HG03457 (cell line): Measurements from ENCODE around the gene CD151.

ENCODE experiments used
- ATAC-seq: cut with Tn5 transposase; IDR thresholded peaks from one replicate; pipeline ENCODE4 v1.9.1; 2021; ENCODE audit warnings: moderate number of reproducible peaks; ENCODE audit not compliant: unreplicated experiment

Gene CD151

GRCh38 chr11:827897-828192 is 4.9 kb upstream of the CD151 start, which contains the start of gene CRACR2B:
Gene CRACR2B (plus strand): TSS chr11:827919. CDS start chr11:828608, 689 bp downstream.
- ATAC-seq: no peak

DNA sequence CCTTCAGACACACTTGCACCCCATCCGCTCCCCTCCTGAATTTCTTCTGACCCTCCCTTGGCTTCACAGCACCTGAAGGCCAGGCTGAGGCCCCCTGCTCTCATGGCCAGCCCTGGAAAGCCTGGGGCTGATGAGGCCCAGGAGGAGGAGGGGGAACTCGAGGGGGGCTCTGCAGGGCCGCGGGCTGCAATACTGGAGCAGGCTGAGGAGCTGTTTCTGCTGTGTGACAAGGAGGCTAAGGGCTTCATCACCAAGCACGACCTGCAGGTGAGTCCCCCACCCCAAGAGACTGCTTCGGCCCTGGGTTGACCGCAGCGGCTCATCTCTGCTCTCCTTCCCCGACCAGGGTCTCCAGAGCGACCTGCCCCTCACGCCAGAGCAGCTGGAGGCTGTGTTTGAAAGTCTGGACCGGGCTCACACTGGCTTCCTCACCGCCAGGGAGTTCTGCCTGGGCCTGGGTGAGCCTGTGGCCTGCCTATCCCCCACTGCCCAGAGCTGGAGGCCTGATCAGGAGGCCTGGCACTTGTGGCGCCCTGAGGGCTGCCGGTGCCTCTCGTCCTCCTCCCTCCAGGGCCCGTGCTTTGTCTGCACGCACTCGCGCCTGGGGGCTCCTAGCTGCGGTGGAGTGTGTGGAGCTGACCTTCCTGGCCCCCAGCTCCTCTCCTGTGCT is 4.1 kb upstream of the CD151 start:
- ATAC-seq: no peak

GRCh38 chr11:829176-829846 is 3.4 kb upstream of the CD151 start:
- ATAC-seq: no peak

DNA sequence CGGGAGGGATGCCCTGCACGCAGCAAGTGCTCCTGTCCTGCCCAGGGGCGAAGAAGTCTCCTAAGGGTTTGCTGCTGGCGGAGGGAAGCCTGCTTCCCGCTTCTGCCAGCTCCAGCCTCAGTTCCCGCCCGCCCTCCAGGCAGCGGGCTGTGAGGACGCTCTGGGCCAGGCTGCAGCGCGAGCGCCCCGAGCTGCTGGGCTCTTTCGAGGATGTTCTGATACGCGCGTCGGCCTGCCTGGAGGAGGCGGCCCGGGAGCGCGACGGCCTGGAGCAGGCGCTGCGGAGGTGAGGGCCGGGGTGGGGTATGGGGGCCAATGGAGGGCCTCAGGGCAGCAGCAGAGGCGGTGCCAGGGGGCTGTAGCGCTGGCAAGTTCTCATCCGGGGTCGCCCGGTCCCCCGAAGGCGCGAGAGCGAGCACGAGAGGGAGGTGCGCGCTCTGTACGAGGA is 2.9 kb upstream of the CD151 start:
- ATAC-seq: no peak

GRCh38 chr11:830295-831117 is 2.2 kb upstream of the CD151 start:
- no peak for ATAC-seq

DNA sequence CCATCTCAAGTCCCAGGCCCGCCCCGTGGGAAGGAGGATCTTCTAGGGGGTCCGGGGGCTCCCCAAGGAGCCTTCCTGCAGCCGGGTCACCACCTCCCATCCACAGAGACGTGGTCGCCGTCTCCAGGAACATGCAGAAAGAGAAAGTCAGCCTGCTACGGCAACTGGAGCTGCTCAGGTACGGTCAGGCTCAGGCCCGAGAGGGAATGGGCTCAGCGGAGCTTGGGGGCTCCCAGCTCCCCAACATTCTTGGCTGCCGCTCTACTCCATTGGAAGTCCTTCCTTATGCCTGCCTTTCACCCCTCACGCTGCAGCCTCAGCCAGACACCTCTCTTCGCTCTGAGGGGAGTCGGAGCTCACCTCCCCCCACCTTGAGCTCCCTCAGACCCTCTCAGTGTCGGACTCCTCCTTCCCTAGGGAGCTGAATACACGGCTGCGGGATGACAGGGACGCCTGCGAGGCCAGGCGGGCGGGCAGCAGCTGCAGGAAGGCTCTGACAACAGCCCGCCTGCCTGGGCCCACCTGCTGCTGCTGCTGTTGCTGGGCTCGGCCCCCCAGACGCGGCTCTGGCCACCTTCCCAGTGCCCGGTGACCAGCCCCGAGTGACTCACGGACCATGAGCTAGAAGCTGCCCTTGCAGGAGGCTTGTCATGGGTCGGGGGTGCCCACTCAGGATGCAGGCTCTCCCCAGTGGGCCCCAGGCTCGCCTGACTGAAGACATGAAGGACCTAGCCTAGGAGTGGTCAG is 1.5 kb upstream of the CD151 start:
- no peak for ATAC-seq

DNA sequence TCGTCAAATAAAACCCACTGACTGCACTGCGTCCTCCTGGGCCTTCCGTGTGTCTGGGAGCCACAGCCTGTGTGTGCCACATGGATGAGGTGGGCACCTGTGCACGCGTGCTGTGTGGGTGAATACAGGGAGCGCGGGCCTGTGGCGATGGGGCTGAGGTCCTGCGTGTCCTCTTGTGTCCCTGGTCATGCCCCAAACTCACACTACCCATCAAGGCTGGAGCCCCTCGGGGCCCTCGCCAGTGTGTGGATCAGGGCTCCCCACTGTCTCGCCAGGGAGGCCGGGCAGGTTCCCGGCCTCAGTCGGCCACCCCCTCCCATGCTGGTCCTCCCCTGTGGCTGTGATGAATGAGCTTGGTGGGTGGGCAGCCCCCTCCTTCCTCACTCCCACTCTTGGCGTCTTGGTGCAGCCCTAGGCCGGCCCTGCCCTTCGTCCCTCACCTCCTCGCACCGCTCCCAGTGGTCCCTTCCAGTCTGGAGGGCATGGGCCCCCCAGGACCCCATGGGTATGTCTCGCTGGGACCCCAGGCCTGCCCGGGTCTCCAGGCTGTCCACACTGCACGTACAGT is 707 bp upstream of the CD151 start:
- ATAC-seq: no peak

GRCh38 chr11:833114-833791 is 501 bp downstream of the CD151 start:
- no peak for ATAC-seq

GRCh38 chr11:833849-834311 is 1.1 kb downstream of the CD151 start:
- no peak for ATAC-seq

DNA sequence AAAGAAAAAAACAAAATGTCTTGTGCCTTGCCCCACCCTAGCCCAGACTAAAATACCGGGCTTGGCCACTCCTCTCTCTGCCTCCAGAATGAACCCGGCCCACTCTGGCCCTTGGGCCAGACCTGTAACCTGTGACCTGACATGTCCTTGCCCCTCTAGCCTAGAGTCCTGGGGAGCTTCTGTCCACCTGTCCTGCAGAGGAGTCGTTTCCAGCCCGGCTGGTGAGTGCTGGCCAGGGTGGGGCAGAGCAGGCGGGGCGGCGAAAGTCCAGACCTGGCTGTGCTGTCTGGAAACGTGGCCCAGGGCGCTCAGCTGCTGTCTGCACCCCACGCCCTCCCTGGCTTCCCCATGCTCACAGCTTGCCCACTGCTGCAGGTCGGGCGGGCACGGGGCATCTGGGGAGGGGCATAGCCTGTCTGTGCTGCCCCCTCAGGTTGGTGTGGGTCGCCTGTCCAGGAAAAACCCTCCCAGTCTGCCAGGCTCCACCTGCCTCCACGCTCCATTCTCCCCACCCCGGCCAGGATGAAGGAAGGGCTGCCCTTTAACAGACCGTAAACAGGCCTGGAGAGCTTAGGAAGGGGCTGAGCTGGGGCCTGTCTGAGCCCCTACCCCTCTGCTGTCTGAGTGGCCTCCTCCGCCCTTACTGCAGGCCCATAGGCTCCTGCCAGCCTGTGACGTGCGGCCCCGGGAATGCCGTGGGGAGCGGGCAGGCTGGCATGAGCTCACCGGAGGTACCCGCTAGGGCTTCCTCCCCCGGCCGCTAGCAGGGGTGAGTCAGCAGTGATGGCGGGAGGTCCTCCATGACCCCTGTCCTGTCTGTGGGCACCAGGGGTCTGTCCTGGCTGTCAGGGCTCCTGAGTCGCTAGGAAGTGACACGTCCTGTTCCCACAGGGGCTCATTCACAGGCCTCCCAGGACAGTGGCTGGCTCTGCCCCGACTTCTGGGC is 1.9 kb downstream of the CD151 start:
- no peak for ATAC-seq

DNA sequence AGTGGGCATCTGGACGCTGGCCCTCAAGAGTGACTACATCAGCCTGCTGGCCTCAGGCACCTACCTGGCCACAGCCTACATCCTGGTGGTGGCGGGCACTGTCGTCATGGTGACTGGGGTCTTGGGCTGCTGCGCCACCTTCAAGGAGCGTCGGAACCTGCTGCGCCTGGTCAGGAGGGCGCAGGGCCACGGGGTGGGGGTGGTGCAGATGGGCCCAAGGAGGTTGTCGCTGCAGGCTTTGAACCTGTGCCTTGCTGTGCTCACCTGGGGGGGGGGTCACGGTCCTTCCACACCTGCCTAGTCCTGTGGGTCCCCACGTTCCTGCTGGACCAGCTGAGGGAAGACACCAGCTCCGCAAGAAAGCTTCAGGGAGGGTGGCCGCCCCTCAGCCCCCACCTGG is 3.5 kb downstream of the CD151 start:
- no peak for ATAC-seq

DNA sequence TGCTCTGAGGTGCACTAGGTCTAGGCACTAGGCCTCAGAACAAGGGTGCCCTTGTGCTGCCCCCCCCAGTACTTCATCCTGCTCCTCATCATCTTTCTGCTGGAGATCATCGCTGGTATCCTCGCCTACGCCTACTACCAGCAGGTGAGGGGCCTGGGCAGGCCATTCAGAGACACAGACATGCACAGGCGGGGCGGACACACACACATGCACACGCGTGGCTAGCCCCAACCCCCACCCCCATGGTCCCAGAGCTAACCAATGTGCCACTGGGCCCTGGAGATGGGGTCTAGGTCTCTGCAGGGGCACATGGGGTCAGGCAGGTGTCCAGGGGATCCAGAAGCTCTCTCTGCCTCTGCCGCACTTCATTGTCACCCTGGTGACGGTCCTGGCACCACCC is 3.9 kb downstream of the CD151 start:
- ATAC-seq: no peak

DNA sequence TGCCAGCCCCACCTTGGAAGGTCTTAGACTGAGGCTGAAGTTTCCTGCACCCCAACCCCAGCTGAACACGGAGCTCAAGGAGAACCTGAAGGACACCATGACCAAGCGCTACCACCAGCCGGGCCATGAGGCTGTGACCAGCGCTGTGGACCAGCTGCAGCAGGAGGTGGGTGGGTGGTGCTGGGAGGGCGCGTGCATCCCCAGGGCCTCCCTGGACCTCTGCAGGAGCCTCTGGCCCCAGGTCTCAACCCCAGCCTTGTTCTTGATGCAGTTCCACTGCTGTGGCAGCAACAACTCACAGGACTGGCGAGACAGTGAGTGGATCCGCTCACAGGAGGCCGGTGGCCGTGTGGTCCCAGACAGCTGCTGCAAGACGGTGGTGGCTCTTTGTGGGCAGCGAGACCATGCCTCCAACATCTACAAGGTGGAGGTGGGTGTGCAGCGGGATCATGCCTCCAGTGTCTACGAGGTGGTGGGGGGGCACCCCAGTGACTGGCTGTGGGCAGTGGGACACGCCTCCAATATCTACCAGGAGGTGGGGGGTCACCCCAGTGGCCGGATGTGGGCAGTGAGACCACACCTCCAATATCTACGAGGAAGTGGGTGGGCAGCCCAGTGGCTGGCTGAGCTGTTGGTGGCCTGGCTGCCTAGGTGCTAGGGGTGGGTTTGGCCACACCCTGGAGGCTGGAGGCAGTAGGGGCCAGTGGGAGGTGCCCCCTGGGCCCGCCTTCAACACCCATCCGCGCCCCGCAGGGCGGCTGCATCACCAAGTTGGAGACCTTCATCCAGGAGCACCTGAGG is 4.6 kb downstream of the CD151 start:
- no peak for ATAC-seq

- ATAC-seq: no peak
These were observed 5.2 kb downstream of the CD151 start for GRCh38 chr11:837990-838307.

DNA sequence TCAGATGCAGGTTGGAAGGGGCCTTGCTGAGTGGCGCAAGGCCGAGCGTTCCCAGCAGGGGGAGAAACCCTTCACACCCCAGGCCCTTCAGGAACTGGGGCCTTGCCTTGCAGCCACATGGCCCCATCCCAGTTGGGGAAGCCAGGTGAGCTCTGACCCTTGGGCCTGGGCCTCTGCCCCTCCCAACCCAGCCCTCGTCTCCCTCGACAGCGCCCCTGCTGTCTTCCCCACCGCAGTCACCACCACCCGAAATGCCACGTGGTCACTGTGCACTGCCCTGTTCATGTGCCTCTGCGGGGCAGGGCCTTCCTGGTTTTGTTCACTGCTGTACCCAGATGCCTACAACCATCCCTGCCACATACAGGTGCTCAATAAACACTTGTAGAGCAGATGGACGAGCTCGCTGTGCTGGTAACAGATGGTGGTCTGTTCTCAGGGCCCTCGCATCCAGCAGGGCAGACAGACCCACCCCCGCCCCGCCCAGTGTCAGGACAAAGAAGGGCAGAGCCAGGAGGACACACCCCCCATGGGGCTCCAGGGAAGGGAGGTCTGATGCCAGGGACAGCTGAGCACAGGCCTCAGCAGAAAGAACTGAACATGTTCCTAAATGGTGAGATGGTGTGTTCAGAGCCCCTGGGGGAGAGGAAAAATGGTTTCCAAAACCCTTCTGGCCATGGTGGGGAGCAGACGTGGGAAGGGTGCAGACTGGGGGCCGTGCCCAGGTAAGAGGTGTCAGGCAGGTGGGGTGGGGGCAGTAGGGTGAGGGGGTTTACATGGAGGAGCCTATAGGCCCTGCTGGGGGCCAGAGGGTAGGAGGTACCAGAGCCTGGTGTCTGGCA is 5.9 kb downstream of the CD151 start:
- ATAC-seq: no peak

GRCh38 chr11:839280-839623 is 6.5 kb downstream of the CD151 start:
- ATAC-seq: no peak

DNA sequence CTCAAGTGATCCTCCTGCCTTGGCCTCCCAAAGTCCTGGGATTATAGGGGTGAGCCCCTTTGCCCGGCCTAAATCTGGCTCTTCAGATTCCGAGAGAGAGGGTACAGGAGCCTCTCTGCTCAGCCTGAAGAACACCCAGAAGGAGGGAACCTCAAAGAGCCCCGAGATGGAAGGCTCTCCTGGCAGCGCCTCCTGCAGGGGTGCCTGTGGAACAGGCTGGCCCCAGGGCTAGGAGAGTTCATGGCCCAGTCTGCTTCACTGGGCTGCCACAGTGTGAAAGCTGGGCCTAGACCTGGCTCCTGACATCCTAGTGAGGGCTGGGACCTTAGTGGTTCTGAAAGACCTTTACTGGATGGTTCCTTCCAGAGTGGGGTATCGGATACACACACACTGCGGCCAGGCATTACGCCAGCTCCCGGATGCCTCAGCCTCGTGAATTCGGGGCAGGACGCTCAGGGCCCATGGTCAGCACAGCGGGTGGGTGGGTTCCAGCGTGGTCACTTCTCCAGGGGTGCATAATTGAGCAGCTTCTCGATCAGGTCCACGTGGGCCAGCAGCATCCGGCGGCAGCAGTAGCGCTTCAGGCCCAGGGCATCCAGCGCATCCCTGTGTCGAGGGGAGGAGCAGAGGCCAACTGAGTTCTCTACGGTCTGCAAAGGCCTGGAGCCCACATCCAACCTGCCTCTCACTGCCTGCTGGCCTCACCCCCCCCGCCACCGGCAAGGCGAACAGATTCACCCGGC is 7.3 kb downstream of the CD151 start:
- no peak for ATAC-seq
